Activated CD4-positive, CD25-positive, alpha-beta regulatory T cell treated with anti-CD3 and anti-CD28 coated beads, Interleukin-2, amount 50 U/mL, for 16 hours (primary cell): ENCODE data around the gene UBE2R2.
"Not testable (repeated sequence)": the region's sequence is repeated elsewhere in the genome, so short reads cannot be mapped to it uniquely, and the experiment has no call there.

Experiments
- DNase-seq: peaks from one replicate; pipeline ENCODE4 v3.0.0-alpha.2; 2020; ENCODE audit warnings: low read depth, low spot score

UBE2R2 gene

GRCh38 chr9:33816327-33817252 lies at the start of gene UBE2R2:
UBE2R2 (plus strand) TSS chr9:33817160; CDS start chr9:33817758, 598 bp downstream.
- DNase-seq, result peak; percentile 81

GRCh38 chr9:33770156-33770880 lies 46.6 kb upstream of the UBE2R2 start:
- DNase-seq, result not testable (repeated sequence)

GRCh38 chr9:33773135-33773534 lies 43.8 kb upstream of the UBE2R2 start:
- not testable (repeated sequence) for DNase-seq

- DNase-seq, result not testable (repeated sequence)
Observed at GRCh38 chr9:33774074-33774659, 42.8 kb upstream of the UBE2R2 start.

- no peak for DNase-seq
Observed at GRCh38 chr9:33776578-33776977, 40.4 kb upstream of the UBE2R2 start.

GRCh38 chr9:33778700-33779351 lies 38.1 kb upstream of the UBE2R2 start:
- DNase-seq, result peak; percentile 16

GRCh38 chr9:33780276-33780675 lies 36.7 kb upstream of the UBE2R2 start:
- DNase-seq, result no peak

- DNase-seq, result no peak
Observed at GRCh38 chr9:33781736-33782135, 35.2 kb upstream of the UBE2R2 start.

GRCh38 chr9:33782395-33783152 lies 34.4 kb upstream of the UBE2R2 start:
- DNase-seq, result no peak

GRCh38 chr9:33785914-33786313 lies 31.0 kb upstream of the UBE2R2 start:
- DNase-seq, result no peak

GRCh38 chr9:33786681-33787080 lies 30.3 kb upstream of the UBE2R2 start:
- no peak for DNase-seq

- no peak for DNase-seq
Observed at GRCh38 chr9:33787839-33788238, 29.1 kb upstream of the UBE2R2 start.

GRCh38 chr9:33789429-33789828 lies 27.5 kb upstream of the UBE2R2 start:
- not testable (repeated sequence) for DNase-seq

- no peak for DNase-seq
Observed at GRCh38 chr9:33791117-33791516, 25.8 kb upstream of the UBE2R2 start.

- DNase-seq, result not testable (repeated sequence)
Observed at GRCh38 chr9:33793496-33793895, 23.5 kb upstream of the UBE2R2 start.

GRCh38 chr9:33794560-33794959 lies 22.4 kb upstream of the UBE2R2 start:
- DNase-seq, result no peak

- no peak for DNase-seq
Observed at GRCh38 chr9:33795281-33795680, 21.7 kb upstream of the UBE2R2 start, which contains the start of gene PRSS3. PRSS3 (plus strand) TSS chr9:33795561; CDS start chr9:33795574, 13 bp downstream.

GRCh38 chr9:33795819-33796218 lies 21.1 kb upstream of the UBE2R2 start:
- DNase-seq, result no peak

- DNase-seq, result not testable (repeated sequence)
Observed at GRCh38 chr9:33796679-33797078, 20.3 kb upstream of the UBE2R2 start.

GRCh38 chr9:33797837-33798236 lies 19.1 kb upstream of the UBE2R2 start:
- no peak for DNase-seq

GRCh38 chr9:33798545-33798944 lies 18.4 kb upstream of the UBE2R2 start:
- no peak for DNase-seq
